ENCODE data around the gene CCDC89.

DNA sequence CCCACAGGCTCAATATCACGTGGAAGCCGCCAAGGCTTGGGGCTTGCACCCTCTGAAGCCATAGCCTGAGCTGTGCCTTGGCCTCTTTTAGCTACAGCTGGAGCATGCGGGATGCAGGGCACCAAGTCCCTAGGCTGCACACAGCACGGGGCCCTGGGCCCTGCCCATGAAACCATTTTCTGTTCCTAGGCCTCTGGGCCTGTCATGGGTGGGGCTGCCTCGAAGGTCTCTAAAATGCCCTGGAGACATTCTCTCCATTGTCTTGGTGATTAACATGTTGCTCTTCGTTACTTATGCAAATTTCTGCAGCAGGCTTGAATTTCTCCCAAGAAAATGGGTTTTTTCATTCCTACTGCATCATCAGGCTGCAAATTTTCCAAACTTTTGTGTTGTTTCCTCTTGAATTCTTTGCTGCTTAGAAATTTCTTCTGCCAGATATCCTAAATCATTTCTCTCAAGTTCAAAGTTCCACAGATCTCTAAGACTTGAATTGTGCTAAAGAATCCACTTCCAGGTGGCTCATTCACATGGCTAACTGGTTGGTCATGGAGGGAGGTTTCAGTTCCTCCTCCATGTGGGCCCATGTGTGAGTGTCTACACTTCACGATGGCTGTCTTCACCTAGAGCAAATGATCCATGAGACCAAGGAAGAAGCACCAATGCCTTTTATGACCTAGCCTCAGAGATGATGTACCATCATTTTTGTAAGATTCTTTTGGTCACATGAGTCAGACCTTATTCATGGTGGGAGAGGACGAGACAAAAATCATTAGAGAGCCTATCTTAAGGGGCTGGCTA lies 13.7 kb downstream of the CCDC89 start:
- TF ChIP-seq, protein P1, sequence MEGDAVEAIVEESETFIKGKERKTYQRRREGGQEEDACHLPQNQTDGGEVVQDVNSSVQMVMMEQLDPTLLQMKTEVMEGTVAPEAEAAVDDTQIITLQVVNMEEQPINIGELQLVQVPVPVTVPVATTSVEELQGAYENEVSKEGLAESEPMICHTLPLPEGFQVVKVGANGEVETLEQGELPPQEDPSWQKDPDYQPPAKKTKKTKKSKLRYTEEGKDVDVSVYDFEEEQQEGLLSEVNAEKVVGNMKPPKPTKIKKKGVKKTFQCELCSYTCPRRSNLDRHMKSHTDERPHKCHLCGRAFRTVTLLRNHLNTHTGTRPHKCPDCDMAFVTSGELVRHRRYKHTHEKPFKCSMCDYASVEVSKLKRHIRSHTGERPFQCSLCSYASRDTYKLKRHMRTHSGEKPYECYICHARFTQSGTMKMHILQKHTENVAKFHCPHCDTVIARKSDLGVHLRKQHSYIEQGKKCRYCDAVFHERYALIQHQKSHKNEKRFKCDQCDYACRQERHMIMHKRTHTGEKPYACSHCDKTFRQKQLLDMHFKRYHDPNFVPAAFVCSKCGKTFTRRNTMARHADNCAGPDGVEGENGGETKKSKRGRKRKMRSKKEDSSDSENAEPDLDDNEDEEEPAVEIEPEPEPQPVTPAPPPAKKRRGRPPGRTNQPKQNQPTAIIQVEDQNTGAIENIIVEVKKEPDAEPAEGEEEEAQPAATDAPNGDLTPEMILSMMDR (IDR thresholded peaks at IDR 0.05; ENCODE audit: low read length), result no peak
- no peak for TF ChIP-seq EZH2 (IDR thresholded peaks at IDR 0.05; ENCODE audit: borderline replicate concordance, low read length)
